Measurements from ENCODE around the gene BICC1. TPM values are rescaled to one million over a fixed set of nuclear protein-coding genes. Genes with fewer than 3 reads are reported as not detected.

Gene BICC1
- polyA plus RNA-seq, 3 donors = 0.02 to 0.24 (median 0.14) TPM

DNA sequence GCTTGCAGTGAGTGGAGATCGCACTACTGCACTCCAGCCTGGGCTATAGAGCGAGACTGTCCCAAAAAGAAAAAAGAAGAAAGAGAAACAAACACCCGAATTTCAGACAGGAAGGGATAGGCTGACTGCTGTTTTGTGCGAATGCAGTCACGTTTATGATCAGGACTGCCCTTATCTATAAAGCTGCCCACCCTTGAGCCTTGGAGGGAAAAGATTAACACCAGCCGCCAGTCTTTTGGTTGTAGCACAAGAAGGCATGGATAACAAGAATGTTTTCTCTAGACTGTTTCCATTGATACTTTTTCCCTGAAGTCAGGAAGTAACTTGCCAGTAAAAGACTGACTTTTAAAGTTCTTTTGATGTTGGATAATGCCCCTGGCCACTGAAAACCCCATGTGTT lies 314.0 kb downstream of the BICC1 start:
- Histone ChIP-seq H2AFZ (ENCODE audit: insufficient read depth, low read depth, low read length, poor library complexity, severe bottlenecking) (no peak overlapping the region), H3K4me2 (replicated peaks; ENCODE audit: extremely low read depth, low read length, poor library complexity, severe bottlenecking) (no peak overlapping the region), H3K4me3 (replicated peaks in 1 of 3; ENCODE audit: low read depth in 2 of 3, low read length in 3 of 3) (no peak overlapping the region), H3K27ac (ENCODE audit: low read depth in 1 of 2, low read length in 2 of 2) (no peak overlapping the region), H3K4me1 (ENCODE audit: control insufficient read depth in 1 of 2, insufficient read depth in 2 of 2, low read length in 2 of 2) (no peaks in the 10 kb centered on the region), H4K20me1 (ENCODE audit: insufficient read depth, low read length) (no peaks in the 10 kb centered on the region), H3K36me3 (replicated peaks in 1 of 2; ENCODE audit: control insufficient read depth in 1 of 2, insufficient read depth in 2 of 2, low read length in 2 of 2) (no peaks in the 10 kb centered on the region), H3K9me3 (replicated peaks in 1 of 2; ENCODE audit: control insufficient read depth in 1 of 2, insufficient read depth in 1 of 2, low read length in 2 of 2) (no peaks in the 10 kb centered on the region), H3K79me2 (ENCODE audit: insufficient read depth, low read length) (no peaks in the 10 kb centered on the region), H3K9ac (ENCODE audit: insufficient read depth, low read length, poor library complexity, severe bottlenecking) (no peak overlapping the region), H3K27me3 (ENCODE audit: control insufficient read depth in 2 of 2, insufficient read depth in 2 of 2, low read length in 2 of 2) (no peaks in the 10 kb centered on the region)
- 81% methylated on average over 5 of the region's 6 CpGs for WGBS (ENCODE audit: insufficient coverage)
- Mint-ChIP-seq H3K36me3 (no peaks in the 10 kb centered on the region), H3K4me3 (no peak overlapping the region), H3K27ac (no peak overlapping the region), H3K27me3 (ENCODE audit: low read depth in 3 of 3) (no peaks in the 10 kb centered on the region), H3K9me3 (peaks cover 0 to 2% (median 0%) of the 10 kb centered on the region in 7 donors), H3K4me1 (no peaks in the 10 kb centered on the region)
- intact Hi-C loops (cut with micrococcal nuclease) = no loop called here
- TF ChIP-seq, protein P1, sequence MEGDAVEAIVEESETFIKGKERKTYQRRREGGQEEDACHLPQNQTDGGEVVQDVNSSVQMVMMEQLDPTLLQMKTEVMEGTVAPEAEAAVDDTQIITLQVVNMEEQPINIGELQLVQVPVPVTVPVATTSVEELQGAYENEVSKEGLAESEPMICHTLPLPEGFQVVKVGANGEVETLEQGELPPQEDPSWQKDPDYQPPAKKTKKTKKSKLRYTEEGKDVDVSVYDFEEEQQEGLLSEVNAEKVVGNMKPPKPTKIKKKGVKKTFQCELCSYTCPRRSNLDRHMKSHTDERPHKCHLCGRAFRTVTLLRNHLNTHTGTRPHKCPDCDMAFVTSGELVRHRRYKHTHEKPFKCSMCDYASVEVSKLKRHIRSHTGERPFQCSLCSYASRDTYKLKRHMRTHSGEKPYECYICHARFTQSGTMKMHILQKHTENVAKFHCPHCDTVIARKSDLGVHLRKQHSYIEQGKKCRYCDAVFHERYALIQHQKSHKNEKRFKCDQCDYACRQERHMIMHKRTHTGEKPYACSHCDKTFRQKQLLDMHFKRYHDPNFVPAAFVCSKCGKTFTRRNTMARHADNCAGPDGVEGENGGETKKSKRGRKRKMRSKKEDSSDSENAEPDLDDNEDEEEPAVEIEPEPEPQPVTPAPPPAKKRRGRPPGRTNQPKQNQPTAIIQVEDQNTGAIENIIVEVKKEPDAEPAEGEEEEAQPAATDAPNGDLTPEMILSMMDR (IDR thresholded peaks at IDR 0.05) = no peak
- DNase-seq = no peak

- H3K9me3 Mint-ChIP-seq = peaks cover 0 to 2% (median 0%) of the 10 kb centered on the region in 7 donors
- no peak overlapping the region for H3K9ac ChIP-seq (ENCODE audit: insufficient read depth, low read length, poor library complexity, severe bottlenecking)
- DNase-seq = no peak
- intact Hi-C loops (cut with micrococcal nuclease) = no loop called here
- H3K27me3 Mint-ChIP-seq (ENCODE audit: low read depth in 3 of 3) = no peaks in the 10 kb centered on the region
- H2AFZ ChIP-seq (ENCODE audit: insufficient read depth, low read depth, low read length, poor library complexity, severe bottlenecking) = no peak overlapping the region
- no peaks in the 10 kb centered on the region for H3K79me2 ChIP-seq (ENCODE audit: insufficient read depth, low read length)
- no peaks in the 10 kb centered on the region for H3K9me3 ChIP-seq (replicated peaks in 1 of 2; ENCODE audit: control insufficient read depth in 1 of 2, insufficient read depth in 1 of 2, low read length in 2 of 2)
- no peak overlapping the region for H3K4me2 ChIP-seq (replicated peaks; ENCODE audit: extremely low read depth, low read length, poor library complexity, severe bottlenecking)
- no peaks in the 10 kb centered on the region for H3K36me3 Mint-ChIP-seq
- H3K4me1 ChIP-seq (ENCODE audit: control insufficient read depth in 1 of 2, insufficient read depth in 2 of 2, low read length in 2 of 2) = no peaks in the 10 kb centered on the region
- H3K4me1 Mint-ChIP-seq = no peaks in the 10 kb centered on the region
- no peaks in the 10 kb centered on the region for H3K36me3 ChIP-seq (replicated peaks in 1 of 2; ENCODE audit: control insufficient read depth in 1 of 2, insufficient read depth in 2 of 2, low read length in 2 of 2)
- no peak overlapping the region for H3K27ac ChIP-seq (ENCODE audit: low read depth in 1 of 2, low read length in 2 of 2)
- 100% methylated on average over 1 of the region's 3 CpGs for WGBS (ENCODE audit: insufficient coverage)
- H3K27ac Mint-ChIP-seq = no peak overlapping the region
- H3K4me3 ChIP-seq (replicated peaks in 1 of 3; ENCODE audit: low read depth in 2 of 3, low read length in 3 of 3) = no peak overlapping the region
- no peak overlapping the region for H3K4me3 Mint-ChIP-seq
- no peaks in the 10 kb centered on the region for H4K20me1 ChIP-seq (ENCODE audit: insufficient read depth, low read length)
- TF ChIP-seq, protein P1 (IDR thresholded peaks at IDR 0.05) = no peak
- no peaks in the 10 kb centered on the region for H3K27me3 ChIP-seq (ENCODE audit: control insufficient read depth in 2 of 2, insufficient read depth in 2 of 2, low read length in 2 of 2)
Observed at GRCh38 chr10:58827381-58827780, 314.7 kb downstream of the BICC1 start.
